HPDE6-E6E7 (cell line): ENCODE measurements around the gene CREG2.

Source experiments
- DNase-seq: peaks from one replicate; pipeline ENCODE4 v3.0.0; 2011; ENCODE audit warnings: missing footprints; ENCODE audit errors: extremely low spot score

Gene CREG2

GRCh38 chr2:101308432-101309210 is 78.7 kb downstream of the CREG2 start, which contains the start of gene RNF149:
Gene RNF149 (minus strand): TSS chr2:101308701. CDS start chr2:101308588, 113 bp downstream.
- peak; percentile 99 for DNase-seq

GRCh38 chr2:101307950-101308431 is 79.3 kb downstream of the CREG2 start:
- DNase-seq: peak; percentile 17

- DNase-seq: peak; percentile 12
Measured at GRCh38 chr2:101307503-101307902, 79.8 kb downstream of the CREG2 start.

- no peak for DNase-seq
Measured at GRCh38 chr2:101306410-101306809, 80.9 kb downstream of the CREG2 start.

- DNase-seq: peak; percentile 41
Measured at GRCh38 chr2:101305492-101306078, 81.7 kb downstream of the CREG2 start.

GRCh38 chr2:101305035-101305434 is 82.3 kb downstream of the CREG2 start:
- DNase-seq: no peak

- DNase-seq: no peak
Measured at GRCh38 chr2:101303688-101304087, 83.6 kb downstream of the CREG2 start.

GRCh38 chr2:101302016-101302415 is 85.3 kb downstream of the CREG2 start:
- DNase-seq: no peak

GRCh38 chr2:101300836-101301235 is 86.5 kb downstream of the CREG2 start:
- DNase-seq: no peak

- DNase-seq: no peak
Measured at GRCh38 chr2:101300164-101300563, 87.1 kb downstream of the CREG2 start.

GRCh38 chr2:101299604-101300003 is 87.7 kb downstream of the CREG2 start:
- no peak for DNase-seq

- no peak for DNase-seq
Measured at GRCh38 chr2:101297383-101297782, 89.9 kb downstream of the CREG2 start.

- no peak for DNase-seq
Measured at GRCh38 chr2:101296371-101296770, 90.9 kb downstream of the CREG2 start.

GRCh38 chr2:101295895-101296294 is 91.4 kb downstream of the CREG2 start:
- DNase-seq: no peak
